B cell (primary cell): ENCODE results near the gene CIART. TPM values are rescaled to one million over a fixed set of nuclear protein-coding genes. Genes with fewer than 3 reads are reported as not detected.

Experiments
- ATAC-seq: fragments of 200-7000 bp; cut with Tn5 transposase; one replicate; pipeline ENCODE4 v1.10.0; 2021; ENCODE audit warnings: low read depth, mild to moderate bottlenecking, moderate number of reproducible peaks, moderate library complexity
- CTCF ChIA-PET: fragments of 350-600 bp; sonication (Branson Sonifier 250); formaldehyde crosslinking; loops from one replicate; lab custom pipeline; 2021; ENCODE audit warnings: antibody characterized with exemption, inconsistent platforms; lab: Charles Lee
- POLR2A ChIA-PET: fragments of 350-600 bp; sonication (Branson Sonifier 250); formaldehyde crosslinking; loops from one replicate; lab custom pipeline; 2021; ENCODE audit warnings: antibody characterized with exemption; lab: Charles Lee
- DNase-seq: peaks from one replicate; pipeline ENCODE4 v3.0.0; 2013
- H2AFZ ChIP-seq: 2 replicates; pipeline ENCODE4 v1.6.1; 2012; ENCODE audit warnings: mild to moderate bottlenecking, low read depth, low read length; ENCODE audit not compliant: insufficient read depth, poor library complexity, severe bottlenecking
- H3K27ac ChIP-seq, 2 donors: 1 replicate in 1 of 2; 2 replicates in 1 of 2; pipeline ENCODE4 v1.5.1; 2012 to 2013; ENCODE audit warnings: low read length in 2 of 2, mild to moderate bottlenecking in 2 of 2, moderate library complexity in 1 of 2
- H3K27me3 ChIP-seq, 4 experiments: fragments of 200-600 bp in 1 of 4; sonication (generic) in 1 of 4; replicated peaks in 1 of 4; 1 replicate in 2 of 4; 2 replicates in 2 of 4; pipeline versions ENCODE4 v1.6.1 to v1.7.0; 2013 to 2016; ENCODE audit warnings: low read length in 3 of 4, mild to moderate bottlenecking in 2 of 4, mixed read lengths in 1 of 4, moderate library complexity in 1 of 4; ENCODE audit not compliant: insufficient read depth in 4 of 4, control insufficient read depth in 3 of 4; ENCODE audit errors: control extremely low read depth in 1 of 4
- H3K36me3 ChIP-seq, 2 experiments: replicated peaks in 1 of 2; 1 replicate in 1 of 2; 2 replicates in 1 of 2; pipeline versions ENCODE4 v1.6.1 to v1.7.1; 2013; ENCODE audit warnings: low read length in 1 of 2; ENCODE audit not compliant: insufficient read depth in 2 of 2, control insufficient read depth in 1 of 2; ENCODE audit errors: control extremely low read depth in 1 of 2, extremely low read depth in 1 of 2
- H3K4me1 ChIP-seq, 2 donors: fragments of 200-600 bp in 1 of 2; sonication (generic) in 1 of 2; 1 replicate in 1 of 2; 2 replicates in 1 of 2; pipeline versions ENCODE4 v1.5.1 to v1.6.1; 2013 to 2017; ENCODE audit warnings: low read length in 2 of 2; ENCODE audit not compliant: control insufficient read depth in 2 of 2, insufficient read depth in 2 of 2
- H3K4me2 ChIP-seq: replicated peaks from 2 replicates; pipeline ENCODE3; 2012; ENCODE audit warnings: mild to moderate bottlenecking, low read depth, low read length; ENCODE audit not compliant: poor library complexity, severe bottlenecking
- H3K4me3 ChIP-seq, 5 experiments: fragments of 200-600 bp in 1 of 5; sonication (generic) in 1 of 5; 1 replicate in 3 of 5; 2 replicates in 2 of 5; pipeline versions ENCODE4 v1.5.1 to v1.7.0; 2011 to 2016; ENCODE audit warnings: low read length in 4 of 5, mild to moderate bottlenecking in 4 of 5, low read depth in 2 of 5, control low read depth in 1 of 5, moderate library complexity in 1 of 5; ENCODE audit not compliant: insufficient read depth in 1 of 5; ENCODE audit errors: control extremely low read depth in 1 of 5, extremely low read depth in 1 of 5
- H3K79me2 ChIP-seq: fragments of 200-600 bp; sonication (generic); one replicate; pipeline ENCODE4 v1.6.0; 2016; ENCODE audit warnings: low read length; ENCODE audit not compliant: control insufficient read depth, insufficient read depth
- H3K9ac ChIP-seq: fragments of 200-600 bp; sonication (generic); 2 replicates; pipeline ENCODE4 v1.6.1; 2017; ENCODE audit warnings: mild to moderate bottlenecking, low read length, moderate library complexity
- H3K9me3 ChIP-seq, 3 donors: one replicate each; pipeline versions ENCODE4 v1.6.1 to v1.7.1; 2013; ENCODE audit warnings: low read length in 2 of 3; ENCODE audit not compliant: control insufficient read depth in 2 of 3, insufficient read depth in 1 of 3; ENCODE audit errors: control extremely low read depth in 1 of 3
- H4K20me1 ChIP-seq: 2 replicates; pipeline ENCODE4 v1.6.0; 2012; ENCODE audit warnings: mild to moderate bottlenecking, low read length; ENCODE audit not compliant: insufficient read depth, control insufficient read depth, poor library complexity, severe bottlenecking
- H3K27ac Mint-ChIP-seq: one replicate; pipeline ENCODE4 v1.8.0; 2021; ENCODE audit warnings: mixed read lengths
- H3K27me3 Mint-ChIP-seq: one replicate; pipeline ENCODE4 v1.8.0; 2021; ENCODE audit warnings: mixed read lengths
- H3K4me1 Mint-ChIP-seq: one replicate; pipeline ENCODE4 v1.8.0; 2021; ENCODE audit warnings: mixed read lengths
- H3K4me3 Mint-ChIP-seq: one replicate; pipeline ENCODE4 v1.8.0; 2021; ENCODE audit warnings: mixed read lengths
- H3K9me3 Mint-ChIP-seq: one replicate; pipeline ENCODE4 v1.8.0; 2022; ENCODE audit warnings: mixed read lengths; ENCODE audit not compliant: insufficient read depth
- CTCF ChIP-seq: fragments of 200-600 bp; IDR thresholded peaks from one replicate; pipeline ENCODE4 v1.8.0; 2022; ENCODE audit warnings: antibody characterized with exemption, mild to moderate bottlenecking
- EZH2 ChIP-seq: IDR thresholded peaks from 2 replicates; pipeline ENCODE4 v1.6.1; 2012; ENCODE audit warnings: borderline replicate concordance, low read depth, mild to moderate bottlenecking, moderate library complexity, low read length; ENCODE audit not compliant: insufficient read depth, poor library complexity, severe bottlenecking
- WGBS: methylation state at CpG from one replicate; pipeline ENCODE4 v1.1.5; 2013; ENCODE audit warnings: missing lambda C conversion rate; ENCODE audit not compliant: insufficient coverage; 5-methylcytosine and 5-hydroxymethylcytosine counted together
- intact Hi-C: fragments of 100-400 bp; cut with micrococcal nuclease; formaldehyde crosslinking; loops from one replicate; pipeline ENCODE4 v1.10.0; 2022
- polyA plus RNA-seq: library from polyadenylated mRNA; depleted of rRNA; stranded (reverse); fragments of >200 nt; gene quantifications from 2 replicates; pipeline ENCODE4 v1.2.3, GENCODE V29; 2012
- total RNA-seq, 2 donors: library from RNA; stranded (reverse); fragments of 120-200 nt in 1 of 2; gene quantifications; 1 replicate in 1 of 2; 2 replicates in 1 of 2; pipeline versions ENCODE4 v1.2.3 to v1.2.4, GENCODE V29; 2013 to 2022

Gene CIART
- total and polyA plus RNA-seq, 2 donors (not counting 1 experiment from before 2014, with no cell fraction given) = 0.46 TPM; not detected in 1

GRCh38 chr1:150299716-150300115 lies 17.4 kb downstream of the CIART start:
- Histone ChIP-seq H3K27me3 (no peaks in the 10 kb centered on the region), H3K9ac (no peak overlapping the region), H4K20me1 (no peaks in the 10 kb centered on the region), H3K4me1 (peaks cover 0 to under 1% of the 10 kb centered on the region in 2 donors), H2AFZ (no peak overlapping the region), H3K36me3 (peaks cover 7 to 41% of the 10 kb centered on the region in 2 experiments), H3K4me3 (no peak overlapping the region), H3K79me2 (peaks cover 10% of the 10 kb centered on the region), H3K4me2 (no peak overlapping the region), H3K27ac (no peak overlapping the region), H3K9me3 (no peaks in the 10 kb centered on the region)
- ChIA-PET POLR2A (interaction anchor here (0.6 kb wide), 1 partner anchor 1212 kb away, joined by 6 read pairs; the partner anchor contains the start of gene CGN), CTCF (interaction anchor here (1.0 kb wide), 1 partner anchor 43 kb away, joined by 3 read pairs; no protein-coding TSS in a partner anchor)
- TF ChIP-seq CTCF (no peak), EZH2 (no peak)
- no peak for ATAC-seq
- no peak overlapping the region for H3K4me3 Mint-ChIP-seq
- intact Hi-C loops = no loop called here
- peaks cover 6% of the 10 kb centered on the region for H3K4me1 Mint-ChIP-seq
- H3K9me3 Mint-ChIP-seq = no peaks in the 10 kb centered on the region
- no peak overlapping the region for H3K27ac Mint-ChIP-seq
- 80% methylated on average over 1 of the region's 3 CpGs for WGBS
- no peak for DNase-seq
- no peaks in the 10 kb centered on the region for H3K27me3 Mint-ChIP-seq

GRCh38 chr1:150302338-150302737 lies 20.0 kb downstream of the CIART start:
- Mint-ChIP-seq H3K9me3 (no peaks in the 10 kb centered on the region), H3K27me3 (no peaks in the 10 kb centered on the region), H3K4me1 (no peaks in the 10 kb centered on the region), H3K4me3 (no peak overlapping the region), H3K27ac (no peak overlapping the region)
- H3K9me3 ChIP-seq = no peaks in the 10 kb centered on the region
- H3K9ac ChIP-seq = no peak overlapping the region
- no peak for ATAC-seq
- ChIA-PET CTCF (interaction anchor here (0.6 to 1.3 kb wide), 3 partner anchors 21 to 166 kb away, joined by 3 read pairs; no protein-coding TSS in a partner anchor), POLR2A (interaction anchor here (0.6 kb wide), 1 partner anchor 21 kb away, joined by 4 read pairs; no protein-coding TSS in a partner anchor)
- 98% methylated on average over 6 of the region's 6 CpGs for WGBS
- no peak overlapping the region for H3K27ac ChIP-seq
- no peak overlapping the region for H3K4me3 ChIP-seq
- H3K27me3 ChIP-seq = no peaks in the 10 kb centered on the region
- intact Hi-C loops = no loop called here
- H3K4me2 ChIP-seq = no peak overlapping the region
- no peak overlapping the region for H2AFZ ChIP-seq
- H3K79me2 ChIP-seq = peaks cover 3% of the 10 kb centered on the region
- H3K4me1 ChIP-seq = no peaks in the 10 kb centered on the region
- H3K36me3 ChIP-seq = peaks cover 7 to 29% of the 10 kb centered on the region in 2 experiments
- no peak for TF ChIP-seq CTCF
- no peaks in the 10 kb centered on the region for H4K20me1 ChIP-seq
- DNase-seq = no peak
